Activated CD8-positive, alpha-beta memory T cell treated with anti-CD3 and anti-CD28 coated beads, Interleukin-2, amount 50 U/mL, for 48 hours (primary cell): ENCODE results near the gene FOXD1.
"Not testable (repeated sequence)": the region's sequence is repeated elsewhere in the genome, so short reads cannot be mapped to it uniquely, and the experiment has no call there.

Experiments
- DNase-seq: peaks from one replicate; pipeline ENCODE4 v3.0.0-alpha.2; 2020

FOXD1 gene

DNA sequence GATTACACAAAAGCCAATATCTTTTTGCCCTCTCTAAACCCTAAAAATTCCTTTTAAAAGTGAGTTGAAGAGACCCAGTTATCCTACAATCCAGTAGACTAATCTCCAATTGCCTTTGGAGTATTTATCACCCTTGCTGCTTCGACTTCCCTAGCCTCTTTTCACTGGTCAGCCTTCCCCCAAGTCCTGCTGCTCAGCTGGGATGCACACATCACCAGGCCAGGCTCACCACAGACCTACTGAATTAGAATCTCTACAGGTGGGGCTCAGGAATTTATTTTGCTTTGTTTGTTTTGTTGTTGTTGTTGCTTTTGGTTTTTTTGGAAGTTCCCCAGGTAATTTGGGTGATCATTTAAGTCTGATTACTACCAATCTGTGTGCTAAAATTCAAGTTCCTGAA, 11.6 kb upstream of the FOXD1 start:
- DNase-seq, result no peak

DNA sequence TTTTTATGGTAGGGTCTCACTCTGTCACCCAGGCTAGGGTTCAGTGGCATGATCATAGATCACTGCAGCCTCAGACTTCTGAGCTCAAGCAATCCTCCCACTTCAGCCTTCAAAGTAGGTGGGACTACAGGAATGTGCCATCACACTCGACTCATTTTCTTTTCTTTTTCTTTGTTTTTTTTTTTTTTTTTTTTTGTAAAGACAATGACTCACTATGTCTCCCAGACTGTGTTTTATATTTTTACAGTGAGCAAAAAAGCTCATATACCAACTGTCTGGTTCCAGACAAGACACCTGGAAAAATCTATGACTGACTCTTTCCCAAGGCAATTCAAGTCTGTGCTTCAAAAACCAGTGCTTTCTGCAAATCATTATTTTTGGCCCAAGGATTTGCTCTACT, 10.8 kb upstream of the FOXD1 start:
- DNase-seq, result no peak

DNA sequence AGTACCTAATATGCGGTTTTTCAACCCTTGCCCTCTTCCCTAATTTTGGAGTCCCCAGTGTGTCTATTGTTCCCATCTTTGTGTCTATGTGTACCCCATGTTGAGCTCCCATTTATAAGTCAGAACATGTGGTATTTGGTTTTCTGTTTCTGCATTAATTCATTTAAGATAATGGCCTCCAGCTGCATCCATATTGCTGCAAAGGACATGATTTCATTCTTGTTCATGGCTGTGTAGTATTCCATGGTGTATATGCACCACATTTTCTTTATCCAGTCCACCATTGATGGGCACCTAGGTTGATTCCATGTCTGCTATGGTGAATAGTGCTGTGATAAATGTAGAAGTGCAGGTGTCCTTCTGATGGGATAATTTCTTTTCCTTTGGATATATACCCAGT, 7.9 kb upstream of the FOXD1 start:
- not testable (repeated sequence) for DNase-seq

DNA sequence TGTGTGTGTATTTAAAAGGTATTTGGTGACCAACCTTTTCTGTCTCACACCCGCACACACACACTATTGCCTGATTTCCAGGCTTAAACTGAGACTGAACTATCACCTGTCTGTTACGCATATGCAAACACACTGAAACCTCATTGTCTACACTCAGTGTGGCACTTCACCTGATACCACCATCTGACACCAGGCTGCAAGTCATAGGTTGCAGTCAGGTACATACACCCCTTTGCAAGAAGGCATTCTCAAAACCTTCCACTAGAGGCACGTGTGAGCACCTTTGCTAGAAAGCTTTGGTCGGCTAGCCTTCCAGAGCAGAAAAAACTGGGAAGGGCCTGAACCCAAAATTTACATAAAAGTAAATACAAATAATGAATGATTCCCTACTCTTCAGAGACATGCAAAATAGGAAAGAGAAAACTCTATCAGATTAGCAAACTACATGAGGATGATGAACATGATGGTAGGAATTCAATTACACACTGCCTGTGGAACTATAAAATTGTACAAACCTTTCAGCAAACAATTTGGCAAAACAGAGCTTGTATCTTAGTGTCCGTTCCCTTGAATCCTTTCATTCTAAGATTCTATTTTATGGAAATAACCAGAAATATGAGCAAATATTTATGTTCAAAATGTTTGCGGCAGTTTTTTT, 5.9 kb upstream of the FOXD1 start:
- DNase-seq, result no peak

DNA sequence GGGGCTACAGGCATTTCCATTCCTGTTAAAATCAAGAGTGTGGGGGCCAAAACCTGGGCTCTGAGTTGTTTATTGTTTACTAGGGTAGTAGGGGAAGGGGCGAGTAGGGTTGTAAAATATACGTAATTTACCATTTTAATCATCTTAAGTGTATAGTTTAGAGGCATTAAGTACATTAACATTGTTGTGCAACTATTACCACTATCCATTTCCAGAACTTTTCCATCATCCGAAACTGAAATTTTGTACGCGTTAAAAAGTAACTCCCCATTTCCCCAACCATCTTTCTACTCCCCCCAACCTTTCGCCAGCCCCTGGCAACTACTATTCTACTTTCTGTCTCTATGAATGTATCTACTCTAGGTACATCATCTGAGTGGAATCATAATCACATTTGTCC, 3.6 kb upstream of the FOXD1 start:
- no peak for DNase-seq

DNA sequence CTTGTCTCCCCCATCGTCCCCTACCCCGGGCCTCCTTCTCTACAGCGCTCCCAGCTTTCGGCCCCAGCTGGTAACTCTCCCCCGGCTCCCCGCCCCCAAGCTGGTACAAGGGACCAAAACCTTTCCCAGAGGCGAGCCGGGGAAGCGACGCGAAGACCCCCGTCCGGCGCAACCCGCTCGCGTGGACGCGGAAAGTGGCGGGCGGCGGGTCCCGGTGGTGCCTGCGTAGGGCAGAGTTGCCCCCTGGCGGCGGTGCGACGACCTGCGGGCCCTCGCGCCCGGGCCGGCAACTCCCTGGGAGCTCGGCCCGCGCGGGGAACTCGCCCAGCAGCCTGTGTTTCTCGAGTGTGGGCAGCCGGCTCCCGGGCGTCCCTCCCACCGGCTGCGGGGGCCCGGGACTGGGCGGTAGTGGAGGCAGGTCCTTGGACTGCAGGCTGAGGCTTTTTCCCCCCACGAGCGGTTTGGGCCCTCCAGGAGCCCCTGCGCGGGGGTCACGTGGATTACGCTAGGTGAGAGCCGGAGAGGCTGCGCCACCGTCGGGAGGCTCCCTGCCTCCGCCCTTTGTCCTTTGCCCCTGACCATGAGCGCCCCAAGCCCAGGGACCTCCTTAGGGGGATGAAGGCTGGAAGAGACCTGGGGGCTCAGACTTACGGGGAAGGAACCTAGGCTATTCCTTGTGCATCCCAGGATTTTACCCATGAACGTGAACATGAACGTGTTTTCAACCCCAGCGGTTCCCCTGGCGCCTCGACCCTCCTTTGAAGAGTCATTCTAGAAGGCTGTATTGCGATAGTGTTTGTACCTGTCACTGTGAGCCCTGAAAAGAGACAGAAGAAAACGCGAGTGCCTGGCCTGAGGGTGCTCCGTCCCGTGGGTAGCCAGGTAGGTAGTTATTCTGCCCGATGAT, 2.9 kb upstream of the FOXD1 start:
- DNase-seq, result peak; percentile 89

DNA sequence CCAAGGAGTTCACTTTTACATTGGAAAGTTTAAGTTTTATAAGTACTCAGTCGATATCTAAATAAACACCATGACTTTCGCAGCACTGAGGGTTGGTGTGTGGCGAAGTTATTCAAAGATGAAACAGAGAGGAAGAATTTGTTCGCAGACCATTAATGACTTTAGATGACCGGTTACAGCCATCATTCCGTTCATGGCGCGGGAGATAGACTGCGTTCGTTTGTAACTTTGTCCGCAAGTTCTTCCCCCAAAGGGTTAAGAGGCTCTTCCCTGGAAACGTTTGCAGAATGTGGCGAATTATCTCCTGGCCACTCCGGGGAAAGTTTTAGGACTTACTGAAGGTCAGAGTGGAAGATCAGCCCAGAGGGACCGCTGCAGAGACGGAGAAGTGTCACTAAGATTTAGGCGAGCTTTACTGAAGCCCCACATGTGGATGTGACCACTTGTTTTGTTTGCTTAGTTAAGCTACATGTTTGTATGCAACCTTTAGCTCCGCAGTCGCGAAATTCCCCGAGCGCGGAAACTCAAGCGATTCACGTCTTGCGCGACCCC, 2.2 kb upstream of the FOXD1 start:
- no peak for DNase-seq

DNA sequence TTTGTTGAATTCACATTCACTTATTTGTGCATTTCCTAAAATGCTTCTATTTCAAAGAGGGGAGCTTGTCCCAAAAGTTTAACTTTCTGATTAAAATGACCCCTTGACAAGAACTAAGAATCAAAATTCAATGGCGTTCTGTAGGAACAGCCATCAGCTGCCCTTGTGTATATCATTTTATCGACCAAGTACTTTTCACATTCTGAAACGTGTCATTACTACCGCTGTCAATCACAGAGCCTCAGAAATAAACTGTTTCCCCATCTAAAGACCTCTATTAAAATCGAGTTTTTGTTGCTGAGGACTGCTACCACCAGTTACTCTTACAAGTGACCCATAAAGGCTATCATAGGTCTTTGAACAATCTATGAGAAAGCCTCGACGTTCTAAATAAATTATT, 1.6 kb upstream of the FOXD1 start:
- no peak for DNase-seq

DNA sequence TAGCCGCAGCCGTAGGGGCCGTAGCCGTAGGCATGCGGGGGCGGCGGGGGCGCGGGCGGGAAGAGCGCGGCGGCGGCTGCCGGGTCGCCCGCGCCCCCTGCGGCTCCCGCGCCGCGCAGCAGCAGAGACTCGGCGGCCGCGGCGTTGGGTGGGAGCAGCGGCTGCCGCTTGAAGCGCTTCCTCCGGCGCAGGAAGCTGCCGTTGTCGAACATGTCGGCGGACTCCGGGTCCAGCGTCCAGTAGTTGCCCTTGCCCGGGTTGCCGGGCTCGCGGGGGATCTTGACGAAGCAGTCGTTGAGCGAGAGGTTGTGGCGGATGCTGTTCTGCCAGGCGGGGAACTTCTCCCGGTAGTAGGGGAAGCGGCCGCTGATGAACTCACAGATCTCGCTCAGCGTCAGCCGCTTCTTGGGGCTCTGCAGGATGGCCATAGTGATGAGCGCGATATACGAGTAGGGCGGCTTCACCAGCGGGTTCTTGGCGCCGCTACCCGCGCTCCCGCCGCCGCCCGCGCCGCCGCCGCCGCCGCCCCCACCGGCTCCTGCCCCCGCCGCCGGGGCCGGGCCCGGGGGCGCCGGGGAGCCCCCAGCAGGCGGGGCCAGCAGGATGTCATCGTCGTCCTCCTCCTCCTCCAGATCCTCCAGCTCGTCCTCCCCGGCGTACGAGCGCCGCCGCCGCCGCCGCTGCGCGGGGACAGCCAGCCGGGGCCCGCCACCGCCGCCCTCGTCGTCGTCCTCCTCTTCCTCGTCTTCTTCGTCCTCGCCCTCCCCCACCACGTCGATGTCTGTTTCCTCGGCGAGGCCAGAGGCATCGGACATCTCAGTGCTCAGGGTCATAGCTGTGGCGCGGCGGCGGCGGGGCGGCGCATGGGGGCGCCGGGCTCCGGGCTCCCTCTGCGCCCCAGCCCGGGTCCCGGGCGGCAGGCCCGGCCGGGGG, 781 bp downstream of the FOXD1 start:
- peak; percentile 74 for DNase-seq

DNA sequence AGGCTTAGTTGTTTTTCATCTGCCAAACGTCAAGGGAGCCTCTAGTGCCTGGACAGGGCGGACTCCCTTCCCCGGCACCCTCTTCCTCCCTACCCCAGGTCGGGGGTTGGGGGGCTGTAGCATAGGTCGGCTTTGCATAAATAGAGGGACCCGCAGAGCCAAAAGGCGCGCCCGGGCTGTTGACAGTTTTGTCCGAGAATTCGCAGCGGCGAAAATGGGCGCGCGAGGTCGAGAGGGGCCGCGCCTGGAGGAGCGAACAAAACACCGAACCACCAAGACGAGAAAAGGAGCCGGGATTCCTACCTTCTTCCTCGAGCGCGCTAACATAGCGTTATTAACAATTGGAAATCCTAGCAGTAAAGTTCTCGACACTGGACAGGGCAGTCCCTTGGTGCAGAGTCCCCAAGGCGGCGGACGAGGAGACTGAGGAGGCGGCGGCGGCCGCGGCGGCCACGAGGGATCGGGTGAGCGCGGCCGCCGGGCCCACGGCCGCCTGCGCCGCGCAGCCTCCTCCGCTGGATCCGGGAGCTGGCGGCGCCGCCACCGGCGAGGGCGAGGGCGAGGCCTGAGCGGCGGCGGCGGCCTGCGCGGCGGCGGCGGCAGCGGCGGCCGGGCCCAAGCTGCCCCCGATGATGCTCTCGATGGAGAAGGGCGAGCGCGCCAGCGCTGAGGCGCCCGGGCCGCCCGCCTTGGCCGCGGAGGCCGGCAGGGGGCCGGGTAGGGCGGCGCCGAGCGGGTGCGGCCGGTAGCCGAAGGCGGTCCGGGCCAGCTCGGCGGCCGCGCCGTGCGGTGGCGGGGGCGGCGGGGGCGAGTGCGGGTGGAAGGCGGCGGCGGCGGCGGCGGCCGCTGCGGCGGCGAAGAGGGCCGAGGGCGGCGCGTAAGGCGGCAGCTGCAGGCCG, 1.7 kb downstream of the FOXD1 start:
- DNase-seq, result peak; percentile 56

DNA sequence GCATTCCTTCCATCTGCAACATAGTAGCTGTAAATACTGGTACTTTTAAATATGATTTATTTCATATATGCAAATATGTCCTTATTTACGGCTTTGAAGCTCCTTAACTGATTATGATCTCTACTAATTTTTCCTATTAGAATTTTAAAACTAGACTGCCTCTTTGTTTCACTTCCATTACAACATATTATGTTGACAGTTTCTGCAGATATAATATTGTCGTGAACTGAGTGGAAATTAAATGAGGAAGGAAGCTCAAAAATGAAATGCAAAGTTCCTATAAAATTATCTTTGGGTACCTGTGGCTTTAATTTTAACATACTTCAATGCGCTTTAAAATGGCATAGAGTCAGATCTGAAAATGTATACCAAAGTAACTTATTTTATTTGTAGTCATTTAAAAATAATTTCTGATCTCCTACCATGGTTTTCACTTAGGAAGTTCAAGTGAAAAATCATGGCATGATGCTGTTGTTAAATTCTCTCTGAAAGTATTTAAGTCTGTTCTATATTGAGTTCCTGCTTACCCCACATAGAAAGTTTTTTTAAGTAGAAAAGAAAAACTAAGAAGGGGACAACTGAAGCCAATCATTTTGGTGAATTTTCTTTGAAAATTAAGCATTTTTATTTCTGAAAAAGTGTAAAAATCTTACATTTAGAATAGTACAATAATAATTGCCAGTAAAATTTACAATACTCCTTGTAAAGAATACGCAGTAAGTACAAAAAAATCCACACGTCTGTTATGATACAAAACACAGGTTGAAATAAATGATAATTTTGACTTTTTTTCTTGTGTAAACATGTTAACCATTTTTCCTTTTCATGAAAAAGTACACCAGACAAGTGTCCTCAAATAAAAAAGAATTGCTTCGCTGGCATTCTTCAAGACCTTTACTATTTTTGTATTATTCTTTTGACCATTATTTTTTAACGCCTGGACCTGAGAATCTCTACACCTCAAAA, 2.6 kb downstream of the FOXD1 start:
- no peak for DNase-seq

DNA sequence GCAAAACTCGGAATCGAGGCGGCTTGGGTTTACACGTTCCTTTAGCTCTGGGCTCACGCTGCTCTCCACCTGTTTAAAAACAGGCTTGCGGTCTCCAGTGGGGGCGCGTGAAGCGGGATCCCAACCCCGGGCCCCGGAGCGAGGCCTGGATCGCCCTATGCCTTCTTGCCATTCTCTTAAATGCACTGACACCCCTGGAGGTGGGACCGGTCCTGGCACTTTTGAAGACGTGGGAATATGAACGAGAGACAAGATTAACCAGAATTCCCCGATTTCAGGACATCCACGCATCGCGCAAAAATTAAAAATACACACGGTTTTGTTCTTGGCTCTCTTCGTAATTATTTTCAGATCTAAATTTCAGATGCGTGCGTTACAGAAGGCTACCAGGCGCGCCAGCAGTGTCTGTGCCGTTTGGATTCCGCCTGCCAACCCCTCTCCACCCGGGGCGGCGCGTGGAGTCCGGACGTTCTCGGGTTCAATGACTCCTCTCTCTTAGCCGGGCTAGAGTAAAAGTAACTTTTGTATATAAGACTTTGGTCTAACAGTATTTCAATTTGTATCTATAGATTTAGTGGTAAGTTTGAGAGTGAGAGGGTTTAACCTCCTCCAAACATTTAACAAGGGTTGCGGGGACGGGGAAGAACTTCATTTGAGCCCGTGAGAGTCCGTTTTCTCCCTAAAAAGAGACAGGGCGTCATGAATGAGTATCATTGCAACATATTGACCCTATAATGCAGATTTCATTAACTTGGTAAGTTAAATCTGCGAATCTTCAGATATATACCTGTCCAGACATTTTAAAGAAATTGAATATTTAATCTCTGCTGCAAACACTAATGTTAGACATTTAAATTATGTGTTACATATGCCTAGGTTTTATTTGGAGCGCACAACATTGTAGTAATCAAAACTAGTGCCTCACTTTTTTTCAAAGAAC, 3.8 kb downstream of the FOXD1 start:
- no peak for DNase-seq

DNA sequence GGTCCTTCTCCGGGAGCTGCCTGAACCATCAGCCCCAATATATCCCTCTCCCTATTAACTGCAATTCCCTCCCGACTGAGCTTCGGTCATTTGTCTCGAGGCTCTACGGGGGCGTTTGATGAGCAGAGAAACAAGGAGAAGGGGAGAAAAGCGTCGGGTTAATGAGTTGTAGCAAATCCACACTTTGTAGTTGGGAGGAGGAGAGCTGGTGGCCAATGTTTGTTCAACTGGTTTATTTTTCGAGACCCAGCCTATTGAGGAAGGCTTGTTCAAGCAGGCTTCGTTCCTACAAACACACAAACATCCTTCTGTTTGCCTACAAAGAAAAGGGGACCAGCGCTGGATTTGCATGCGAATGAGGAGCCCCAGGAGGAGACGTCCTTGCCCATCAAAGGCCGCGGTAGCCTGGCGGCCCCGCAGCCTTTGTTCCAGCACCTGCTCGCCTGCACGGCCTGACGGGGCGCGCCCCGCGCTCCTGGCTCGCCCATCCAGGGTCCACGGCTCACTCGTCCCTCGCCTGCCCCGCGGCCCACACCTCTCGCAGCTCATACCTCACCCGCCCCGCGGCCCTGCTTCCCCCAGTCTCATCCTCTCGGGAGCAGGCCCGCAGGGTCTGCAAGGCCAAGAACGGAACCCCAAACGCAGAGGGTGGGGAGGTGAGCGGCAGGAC, 4.6 kb downstream of the FOXD1 start:
- no peak for DNase-seq

DNA sequence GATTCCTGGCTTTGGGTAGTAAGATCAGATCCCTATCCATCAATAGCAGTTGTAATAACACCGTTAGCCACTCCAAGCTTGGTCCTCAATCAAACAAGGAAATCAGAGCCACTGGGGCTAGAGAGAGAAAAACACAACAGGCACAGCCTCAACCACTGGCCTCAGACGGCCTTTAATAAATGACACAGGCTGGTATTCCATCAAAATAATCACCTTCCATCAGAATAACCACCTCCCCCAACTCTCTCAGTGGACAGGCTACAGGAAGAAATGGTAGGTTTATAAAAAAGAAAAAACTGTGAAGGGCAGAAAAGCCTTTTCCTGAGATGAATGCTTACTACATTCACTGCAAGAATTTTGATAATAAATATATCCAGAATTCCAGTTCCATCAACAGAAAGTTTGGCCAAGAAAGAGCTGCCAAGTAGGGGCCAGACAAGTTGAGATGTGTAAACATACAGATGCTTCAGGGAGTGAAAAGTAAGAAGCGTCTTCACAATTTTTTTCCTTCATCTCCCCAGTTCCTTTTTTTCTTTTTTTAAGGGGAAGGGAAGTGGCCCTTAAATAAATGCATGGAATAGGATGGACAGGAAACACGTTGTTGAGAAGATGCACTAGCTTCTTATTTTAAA, 5.5 kb downstream of the FOXD1 start:
- DNase-seq, result no peak

DNA sequence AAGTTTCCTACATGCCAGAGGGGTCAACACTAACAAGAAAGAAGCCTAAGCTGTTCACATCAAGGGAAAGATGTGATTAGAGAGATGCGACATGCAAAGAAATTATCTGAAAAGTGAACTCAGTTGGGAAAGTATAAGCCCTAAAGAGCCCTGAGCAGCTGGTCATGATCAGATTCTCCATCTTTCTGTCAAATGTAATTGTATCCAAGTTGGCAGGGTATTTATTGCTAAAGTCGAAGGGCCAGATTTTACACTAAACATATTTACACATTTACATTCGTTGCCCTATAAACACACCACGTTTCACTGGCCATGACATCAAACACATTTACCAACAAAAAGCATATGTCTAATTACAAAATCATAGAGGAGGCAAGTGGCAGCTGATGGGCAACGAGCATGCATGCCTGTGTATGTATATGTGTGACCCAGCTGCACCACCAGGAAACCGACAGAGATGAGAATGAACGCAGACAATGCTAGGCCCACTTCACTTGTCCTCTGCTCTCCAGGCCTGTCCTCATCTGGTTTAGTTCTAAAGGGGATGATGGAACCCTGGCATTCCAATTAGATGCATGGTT, 6.3 kb downstream of the FOXD1 start:
- DNase-seq, result no peak

DNA sequence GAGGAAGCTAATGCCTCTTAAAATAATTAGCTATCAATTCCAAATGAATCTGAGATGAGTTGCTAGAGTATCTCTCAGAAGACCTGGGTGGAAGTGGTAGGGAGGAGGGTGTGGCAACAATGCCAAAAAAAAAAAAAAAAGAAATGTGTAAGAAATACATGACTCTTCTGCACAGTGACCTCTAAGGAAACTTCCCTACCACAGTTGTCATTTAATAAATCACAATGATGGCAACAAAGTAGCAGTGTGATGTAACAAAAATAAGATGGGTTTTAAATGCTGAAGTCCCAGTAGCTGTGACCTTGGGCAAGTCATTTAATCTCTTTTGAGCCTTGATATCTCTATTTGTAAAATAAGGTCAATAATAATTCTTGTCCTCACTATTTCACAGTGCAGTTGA, 7.2 kb downstream of the FOXD1 start:
- DNase-seq, result no peak

DNA sequence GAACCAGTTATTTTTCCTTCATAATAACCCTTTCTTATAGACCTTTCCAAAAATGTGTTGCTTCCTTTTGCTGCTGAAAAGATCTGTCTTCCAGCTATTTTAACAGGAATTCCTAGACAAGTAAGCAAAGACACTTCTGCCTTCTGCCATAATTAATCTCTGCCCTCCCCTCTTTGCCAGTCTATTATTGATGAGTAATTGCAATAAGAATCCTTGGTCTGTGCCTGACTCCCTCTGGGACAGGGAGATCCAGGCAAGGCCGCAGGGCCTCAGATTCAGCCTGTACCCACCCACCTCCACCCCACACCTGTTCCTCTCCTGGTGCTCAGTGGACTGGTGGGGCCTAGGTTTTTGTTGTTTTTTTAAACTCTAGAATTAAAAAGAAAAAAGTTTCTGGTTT, 8.3 kb downstream of the FOXD1 start:
- no peak for DNase-seq
